Activated CD8-positive, alpha-beta T cell treated with anti-CD3 and anti-CD28 coated beads, Interleukin-2, amount 10 ng/mL, durations not matched to agents 7 days and 5 days (primary cell): Measurements from ENCODE around the gene C1QTNF2. TPM values are rescaled to one million over a fixed set of nuclear protein-coding genes. Genes with fewer than 3 reads are reported as not detected.
"Not testable (repeated sequence)": the region's sequence is repeated elsewhere in the genome, so short reads cannot be mapped to it uniquely, and the experiment has no call there.

Experiments used
- ATAC-seq: fragments of 150-1000 bp; cut with Tn5 transposase; one replicate; pipeline ENCODE4 v1.10.0; 2021; ENCODE audit warnings: moderate library complexity
- CTCF ChIA-PET: fragments of 350-600 bp; sonication (Branson Sonifier 250); formaldehyde crosslinking; loops from one replicate; lab custom pipeline; 2021; ENCODE audit warnings: antibody characterized with exemption; lab: Charles Lee
- POLR2A ChIA-PET: fragments of 350-600 bp; sonication (Branson Sonifier 250); formaldehyde crosslinking; loops from one replicate; lab custom pipeline; 2021; ENCODE audit warnings: antibody characterized with exemption; lab: Charles Lee
- DNase-seq: peaks from one replicate; pipeline ENCODE4 v3.0.0-alpha.2; 2020
- H3K27ac Mint-ChIP-seq: one replicate; pipeline ENCODE4 v1.8.0; 2021; ENCODE audit warnings: mild to moderate bottlenecking, mixed read lengths
- H3K27me3 Mint-ChIP-seq: one replicate; pipeline ENCODE4 v1.8.0; 2021; ENCODE audit warnings: low read depth, mixed read lengths
- H3K36me3 Mint-ChIP-seq: one replicate; pipeline ENCODE4 v1.8.0; 2021; ENCODE audit warnings: low read depth, mixed read lengths
- H3K4me1 Mint-ChIP-seq: one replicate; pipeline ENCODE4 v1.8.0; 2021; ENCODE audit warnings: low read depth, mixed read lengths
- H3K4me3 Mint-ChIP-seq: one replicate; pipeline ENCODE4 v1.8.0; 2021; ENCODE audit warnings: mild to moderate bottlenecking, mixed read lengths
- H3K9me3 Mint-ChIP-seq: one replicate; pipeline ENCODE4 v1.8.0; 2022; ENCODE audit warnings: mixed read lengths; ENCODE audit not compliant: insufficient read depth
- total RNA-seq, 2 experiments: library from RNA; stranded (reverse); gene quantifications; one replicate each; pipeline ENCODE4 v1.2.3, GENCODE V29; 2021

Gene C1QTNF2
- total RNA-seq, 2 experiments from 2014 or later: not detected

- DNase-seq, H3K9me3 Mint-ChIP-seq, ATAC-seq, H3K27ac Mint-ChIP-seq, H3K27me3 Mint-ChIP-seq, H3K4me1 Mint-ChIP-seq, H3K4me3 Mint-ChIP-seq, H3K36me3 Mint-ChIP-seq: not testable (repeated sequence)
- ChIA-PET POLR2A (interaction anchor here (0.7 kb wide), 1 partner anchor 1170 kb away, joined by 3 read pairs; no protein-coding TSS in a partner anchor), CTCF (interaction anchor here (1.4 kb wide), 1 partner anchor 12 kb away, joined by 3 read pairs; no protein-coding TSS in a partner anchor)
These were observed 29.9 kb downstream of the C1QTNF2 start for GRCh38 chr5:160340513-160340912.

- Mint-ChIP-seq H3K4me1 (peaks cover 9% of the 10 kb centered on the region), H3K36me3 (no peaks in the 10 kb centered on the region), H3K27ac (no peak overlapping the region), H3K4me3 (no peak overlapping the region), H3K9me3 (no peaks in the 10 kb centered on the region), H3K27me3 (peaks cover 3% of the 10 kb centered on the region)
- ChIA-PET POLR2A (no interaction called here), CTCF (interaction anchor here (1.4 kb wide), 1 partner anchor 13 kb away, joined by 3 read pairs; no protein-coding TSS in a partner anchor)
- DNase-seq (no peak), ATAC-seq (no peak)
These were observed 30.9 kb downstream of the C1QTNF2 start for GRCh38 chr5:160339406-160340130.

GRCh38 chr5:160334716-160335115, 35.7 kb downstream of the C1QTNF2 start:
- H3K4me3 Mint-ChIP-seq, ATAC-seq, DNase-seq, H3K27ac Mint-ChIP-seq, H3K9me3 Mint-ChIP-seq, H3K36me3 Mint-ChIP-seq, H3K27me3 Mint-ChIP-seq, POLR2A ChIA-PET, CTCF ChIA-PET, H3K4me1 Mint-ChIP-seq: not testable (repeated sequence)

GRCh38 chr5:160333721-160334120, 36.7 kb downstream of the C1QTNF2 start:
- no peaks in the 10 kb centered on the region for H3K27me3 Mint-ChIP-seq
- ChIA-PET POLR2A (no interaction called here), CTCF (no interaction called here)
- no peak overlapping the region for H3K27ac Mint-ChIP-seq
- H3K4me1 Mint-ChIP-seq: no peaks in the 10 kb centered on the region
- H3K9me3 Mint-ChIP-seq: no peaks in the 10 kb centered on the region
- H3K36me3 Mint-ChIP-seq: no peaks in the 10 kb centered on the region
- DNase-seq (no peak), ATAC-seq (no peak)
- H3K4me3 Mint-ChIP-seq: no peak overlapping the region

GRCh38 chr5:160330212-160330611, 40.2 kb downstream of the C1QTNF2 start:
- ATAC-seq (peak; percentile 33), DNase-seq (no peak)
- no peak overlapping the region for H3K4me3 Mint-ChIP-seq
- no peak overlapping the region for H3K27ac Mint-ChIP-seq
- H3K4me1 Mint-ChIP-seq: no peaks in the 10 kb centered on the region
- peaks cover 8% of the 10 kb centered on the region for H3K27me3 Mint-ChIP-seq
- H3K9me3 Mint-ChIP-seq: no peaks in the 10 kb centered on the region
- H3K36me3 Mint-ChIP-seq: no peaks in the 10 kb centered on the region
- ChIA-PET CTCF (interaction anchor here (0.7 to 1.2 kb wide), 3 partner anchors 15 to 132 kb away, joined by 3 read pairs; no protein-coding TSS in a partner anchor), POLR2A (no interaction called here)

GRCh38 chr5:160327818-160328217, 42.6 kb downstream of the C1QTNF2 start:
- ChIA-PET CTCF (no interaction called here), POLR2A (no interaction called here)

GRCh38 chr5:160326981-160327380, 43.4 kb downstream of the C1QTNF2 start:
- Mint-ChIP-seq H3K27ac (no peak overlapping the region), H3K9me3 (no peaks in the 10 kb centered on the region), H3K4me1 (no peaks in the 10 kb centered on the region), H3K27me3 (peaks cover 14% of the 10 kb centered on the region), H3K36me3 (no peaks in the 10 kb centered on the region), H3K4me3 (no peak overlapping the region)
- ATAC-seq (no peak), DNase-seq (no peak)
- ChIA-PET POLR2A (interaction anchor here (0.6 kb wide), 1 partner anchor 9 kb away, joined by 5 read pairs; no protein-coding TSS in a partner anchor), CTCF (no interaction called here)

More at GRCh38 chr5:160327818-160328217, 42.6 kb downstream of the C1QTNF2 start:
- Mint-ChIP-seq H3K36me3 (no peaks in the 10 kb centered on the region), H3K27me3 (peaks cover 14% of the 10 kb centered on the region), H3K9me3 (no peaks in the 10 kb centered on the region), H3K27ac (no peak overlapping the region), H3K4me1 (no peaks in the 10 kb centered on the region), H3K4me3 (no peak overlapping the region)
- DNase-seq: no peak
- ATAC-seq: no peak

GRCh38 chr5:160325716-160326115, 44.7 kb downstream of the C1QTNF2 start:
- peaks cover 14% of the 10 kb centered on the region for H3K27me3 Mint-ChIP-seq
- no peak overlapping the region for H3K4me3 Mint-ChIP-seq
- H3K4me1 Mint-ChIP-seq: no peaks in the 10 kb centered on the region
- no peak overlapping the region for H3K27ac Mint-ChIP-seq
- no peaks in the 10 kb centered on the region for H3K36me3 Mint-ChIP-seq
- H3K9me3 Mint-ChIP-seq: no peaks in the 10 kb centered on the region
- DNase-seq (no peak), ATAC-seq (no peak)
- ChIA-PET CTCF (interaction anchor here (1.9 kb wide), 1 partner anchor 68 kb away, joined by 4 read pairs; no protein-coding TSS in a partner anchor), POLR2A (no interaction called here)

GRCh38 chr5:160324886-160325285, 45.5 kb downstream of the C1QTNF2 start:
- Mint-ChIP-seq H3K27ac (no peak overlapping the region), H3K36me3 (no peaks in the 10 kb centered on the region), H3K9me3 (no peaks in the 10 kb centered on the region), H3K4me1 (no peaks in the 10 kb centered on the region), H3K27me3 (peaks cover 14% of the 10 kb centered on the region), H3K4me3 (no peak overlapping the region)
- ATAC-seq (no peak), DNase-seq (no peak)
- POLR2A ChIA-PET: no interaction called here
- CTCF ChIA-PET: interaction anchor here (1.9 kb wide), 1 partner anchor 68 kb away, joined by 4 read pairs; no protein-coding TSS in a partner anchor

- ChIA-PET CTCF (interaction anchor here (1.1 to 1.5 kb wide), 3 partner anchors 27 to 297 kb away, joined by 3 to 5 read pairs (median 5); no protein-coding TSS in a partner anchor), POLR2A (no interaction called here)
- Mint-ChIP-seq H3K4me3 (no peak overlapping the region), H3K27me3 (peaks cover 37% of the 10 kb centered on the region), H3K4me1 (no peaks in the 10 kb centered on the region), H3K36me3 (no peaks in the 10 kb centered on the region), H3K9me3 (no peaks in the 10 kb centered on the region), H3K27ac (no peak overlapping the region)
- no peak for DNase-seq
- ATAC-seq: no peak
These were observed 52.0 kb downstream of the C1QTNF2 start for GRCh38 chr5:160318409-160318808.

GRCh38 chr5:160317434-160317833, 53.0 kb downstream of the C1QTNF2 start:
- no peak for DNase-seq
- Mint-ChIP-seq H3K9me3 (no peaks in the 10 kb centered on the region), H3K27me3 (peaks cover 46% of the 10 kb centered on the region), H3K36me3 (no peaks in the 10 kb centered on the region), H3K27ac (no peak overlapping the region), H3K4me3 (no peak overlapping the region), H3K4me1 (peaks cover 4% of the 10 kb centered on the region)
- ChIA-PET POLR2A (no interaction called here), CTCF (no interaction called here)
- ATAC-seq: no peak

GRCh38 chr5:160315968-160316367, 54.5 kb downstream of the C1QTNF2 start:
- Mint-ChIP-seq H3K27me3 (peaks cover 53% of the 10 kb centered on the region), H3K9me3 (no peaks in the 10 kb centered on the region)

More at GRCh38 chr5:160315968-160316367, 54.5 kb downstream of the C1QTNF2 start:
- POLR2A ChIA-PET: no interaction called here
- H3K27ac Mint-ChIP-seq: no peak overlapping the region
- no peak overlapping the region for H3K4me3 Mint-ChIP-seq
- H3K36me3 Mint-ChIP-seq: no peaks in the 10 kb centered on the region
- ATAC-seq (no peak), DNase-seq (no peak)
- peaks cover 8% of the 10 kb centered on the region for H3K4me1 Mint-ChIP-seq
- CTCF ChIA-PET: no interaction called here
